HFFc6 (cell line): ENCODE measurements around the gene PITX1. TPM values are rescaled to one million over a fixed set of nuclear protein-coding genes. Genes with fewer than 3 reads are reported as not detected.
"Not testable (repeated sequence)": the region's sequence is repeated elsewhere in the genome, so short reads cannot be mapped to it uniquely, and the experiment has no call there.

Experiments used
- DNase-seq: peaks from one replicate; pipeline ENCODE4 v3.0.0-alpha.2; 2018
- H3K27ac Mint-ChIP-seq: 2 replicates; pipeline ENCODE4 v1.8.0; 2020; ENCODE audit warnings: mild to moderate bottlenecking, mixed read lengths
- H3K27me3 Mint-ChIP-seq: 2 replicates; pipeline ENCODE4 v1.8.0; 2021; ENCODE audit warnings: mild to moderate bottlenecking, moderate library complexity, mixed read lengths; ENCODE audit not compliant: insufficient read depth
- H3K36me3 Mint-ChIP-seq: 2 replicates; pipeline ENCODE4 v1.8.0; 2021; ENCODE audit warnings: low read depth, mixed read lengths
- H3K4me1 Mint-ChIP-seq: 2 replicates; pipeline ENCODE4 v1.8.0; 2020; ENCODE audit warnings: low read depth, mixed read lengths
- H3K4me3 Mint-ChIP-seq: 2 replicates; pipeline ENCODE4 v1.8.0; 2020; ENCODE audit warnings: mild to moderate bottlenecking, moderate library complexity, mixed read lengths
- H3K9me3 Mint-ChIP-seq: 2 replicates; pipeline ENCODE4 v1.8.0; 2020; ENCODE audit warnings: mild to moderate bottlenecking, mixed read lengths
- CTCF ChIP-seq: fragments of 200-600 bp; sonication (generic); IDR thresholded peaks from 2 replicates; pipeline ENCODE4 v1.5.0; 2021; ENCODE audit warnings: antibody characterized with exemption, mild to moderate bottlenecking
- total RNA-seq, 6 experiments: library from RNA; stranded (reverse); fragmentation: NEBNext Ultra II Directional; extraction: Animal tissue kit (Norgen Biotek cat#: 25700); gene quantifications; 2 replicates in 1 of 6; 3 replicates in 5 of 6; pipeline ENCODE4 v1.2.3, GENCODE V29; 2021

The PITX1 gene
- total RNA-seq, 6 experiments from 2014 or later = 13.4 to 26.0 (median 14.8) TPM

- no peak for TF ChIP-seq CTCF
- Mint-ChIP-seq H3K27me3 (peaks cover 8% of the 10 kb centered on the region), H3K27ac (no peak overlapping the region), H3K9me3 (peaks cover 2% of the 10 kb centered on the region; the same call in 1 of the 2 replicates), H3K4me3 (no peak overlapping the region), H3K4me1 (no peaks in the 10 kb centered on the region), H3K36me3 (0 out of 2 replicates have a peak, but pooled peaks cover 7% of the 10 kb centered on the region)
- DNase-seq = no peak
Measured at GRCh38 chr5:134995850-134996402, 38.1 kb downstream of the PITX1 start.

- Mint-ChIP-seq H3K9me3 (peaks cover 3% of the 10 kb centered on the region; the same call in 1 of the 2 replicates), H3K4me3 (no peak overlapping the region), H3K27me3 (peaks cover 10% of the 10 kb centered on the region), H3K36me3 (0 out of 2 replicates have a peak, but pooled peaks cover 8% of the 10 kb centered on the region), H3K27ac (no peak overlapping the region), H3K4me1 (no peaks in the 10 kb centered on the region)
- no peak for TF ChIP-seq CTCF
- no peak for DNase-seq
Measured at GRCh38 chr5:134994560-134995156, 39.4 kb downstream of the PITX1 start.

GRCh38 chr5:134993161-134993560 is 40.9 kb downstream of the PITX1 start:
- DNase-seq = no peak
- 0 out of 2 replicates have a peak, but pooled peaks cover 8% of the 10 kb centered on the region for H3K36me3 Mint-ChIP-seq
- peaks cover 10% of the 10 kb centered on the region for H3K27me3 Mint-ChIP-seq
- H3K27ac Mint-ChIP-seq = no peak overlapping the region
- TF ChIP-seq CTCF = no peak
- no peaks in the 10 kb centered on the region for H3K4me1 Mint-ChIP-seq
- no peak overlapping the region for H3K4me3 Mint-ChIP-seq
- H3K9me3 Mint-ChIP-seq = peaks cover 3% of the 10 kb centered on the region; the same call in 1 of the 2 replicates

- no peak overlapping the region for H3K27ac Mint-ChIP-seq
- 0 out of 2 replicates have a peak, but pooled peaks cover 8% of the 10 kb centered on the region for H3K36me3 Mint-ChIP-seq
- H3K9me3 Mint-ChIP-seq = peaks cover 3% of the 10 kb centered on the region; the same call in 1 of the 2 replicates
- no peak for DNase-seq
- no peak overlapping the region for H3K4me3 Mint-ChIP-seq
- peaks cover 10% of the 10 kb centered on the region for H3K27me3 Mint-ChIP-seq
- no peak for TF ChIP-seq CTCF
- H3K4me1 Mint-ChIP-seq = no peaks in the 10 kb centered on the region
Measured at GRCh38 chr5:134992148-134992547, 41.9 kb downstream of the PITX1 start.

- H3K27me3 Mint-ChIP-seq = peaks cover 13% of the 10 kb centered on the region
- not testable (repeated sequence) for H3K4me3 Mint-ChIP-seq, H3K4me1 Mint-ChIP-seq, H3K27ac Mint-ChIP-seq, DNase-seq, H3K36me3 Mint-ChIP-seq, H3K9me3 Mint-ChIP-seq
Measured at GRCh38 chr5:134990183-134990582, 43.8 kb downstream of the PITX1 start.

- Mint-ChIP-seq H3K27ac (no peak overlapping the region), H3K27me3 (peaks cover 9% of the 10 kb centered on the region; the same call in 1 of the 2 replicates), H3K4me1 (no peaks in the 10 kb centered on the region), H3K4me3 (no peak overlapping the region), H3K36me3 (0 out of 2 replicates have a peak, but pooled peaks cover 8% of the 10 kb centered on the region), H3K9me3 (peaks cover 3% of the 10 kb centered on the region; the same call in 1 of the 2 replicates)
- no peak for TF ChIP-seq CTCF
- DNase-seq = no peak
Measured at GRCh38 chr5:134989266-134989830, 44.7 kb downstream of the PITX1 start.
